ENCODE data around the gene RFX2.

GRCh38 chr19:5976768-5977167 lies 133.5 kb downstream of the RFX2 start:
- TF ChIP-seq CTCF (IDR thresholded peaks at IDR 0.05; ENCODE audit: poor library complexity), result no peak
- no peak for TF ChIP-seq EZH2 (IDR thresholded peaks at IDR 0.05; ENCODE audit: borderline replicate concordance)
- no peak for TF ChIP-seq EZH2phosphoT487 (IDR thresholded peaks at IDR 0.05; ENCODE audit: low read depth, severe bottlenecking, unreplicated experiment)
